GM21390 (cell line): ENCODE measurements around the gene RAPGEF6.
"Not testable (repeated sequence)": the region's sequence is repeated elsewhere in the genome, so short reads cannot be mapped to it uniquely, and the experiment has no call there.

Source experiments
- ATAC-seq: cut with Tn5 transposase; IDR thresholded peaks from one replicate; pipeline ENCODE4 v1.9.1; 2021; ENCODE audit not compliant: unreplicated experiment

Gene RAPGEF6

GRCh38 chr5:131392466-131393095 lies 242.4 kb downstream of the RAPGEF6 start:
- ATAC-seq: no peak

GRCh38 chr5:131389869-131390265 lies 245.2 kb downstream of the RAPGEF6 start:
- ATAC-seq: no peak

- no peak for ATAC-seq
Measured at GRCh38 chr5:131389096-131389868, 245.7 kb downstream of the RAPGEF6 start.

- no peak for ATAC-seq
Measured at GRCh38 chr5:131387255-131387654, 247.8 kb downstream of the RAPGEF6 start.

GRCh38 chr5:131386779-131387178 lies 248.2 kb downstream of the RAPGEF6 start:
- ATAC-seq: no peak

- ATAC-seq: no peak
Measured at GRCh38 chr5:131386124-131386523, 248.9 kb downstream of the RAPGEF6 start.

GRCh38 chr5:131384616-131385214 lies 250.3 kb downstream of the RAPGEF6 start:
- ATAC-seq: no peak

- ATAC-seq: no peak
Measured at GRCh38 chr5:131384173-131384572, 250.9 kb downstream of the RAPGEF6 start.

- ATAC-seq: peak; percentile 49
Measured at GRCh38 chr5:131382407-131383395, 252.3 kb downstream of the RAPGEF6 start.

GRCh38 chr5:131381777-131382176 lies 253.3 kb downstream of the RAPGEF6 start:
- ATAC-seq: peak; percentile 67

- ATAC-seq: no peak
Measured at GRCh38 chr5:131381021-131381420, 254.0 kb downstream of the RAPGEF6 start.

- not testable (repeated sequence) for ATAC-seq
Measured at GRCh38 chr5:131380238-131380637, 254.8 kb downstream of the RAPGEF6 start.

- peak; percentile 24 for ATAC-seq
Measured at GRCh38 chr5:131379723-131380122, 255.3 kb downstream of the RAPGEF6 start.

GRCh38 chr5:131378721-131379541 lies 256.1 kb downstream of the RAPGEF6 start:
- ATAC-seq: peak; percentile 31

GRCh38 chr5:131377785-131378325 lies 257.2 kb downstream of the RAPGEF6 start:
- ATAC-seq: no peak

GRCh38 chr5:131377346-131377745 lies 257.7 kb downstream of the RAPGEF6 start:
- ATAC-seq: no peak

- peak; percentile 40 for ATAC-seq
Measured at GRCh38 chr5:131375351-131375750, 259.7 kb downstream of the RAPGEF6 start.
